ENCODE results near the gene SPEM1.

SPEM1 gene

GRCh38 chr17:7419819-7420610 is at the start of gene SPEM1:
Gene SPEM1, plus strand, starts transcription at chr17:7420324. Its CDS starts 61 bp downstream, at chr17:7420385.
- DNase-seq (ENCODE audit: low read depth in 2 of 2) = no peak

- DNase-seq (ENCODE audit: low read depth in 2 of 2) = no peak
These were observed 49.3 kb upstream of the SPEM1 start for GRCh38 chr17:7370853-7371252.

- DNase-seq (ENCODE audit: low read depth in 2 of 2) = no peak
These were observed 45.8 kb upstream of the SPEM1 start for GRCh38 chr17:7374353-7374752.

GRCh38 chr17:7379134-7379533 is 41.0 kb upstream of the SPEM1 start:
- DNase-seq (ENCODE audit: low read depth in 2 of 2) = no peak

GRCh38 chr17:7380321-7380720 is 39.8 kb upstream of the SPEM1 start:
- no peak for DNase-seq (ENCODE audit: low read depth in 2 of 2)

- DNase-seq (ENCODE audit: low read depth in 2 of 2) = no peak
These were observed 39.1 kb upstream of the SPEM1 start, which contains the start of gene TNK1 for GRCh38 chr17:7380855-7381683. Gene TNK1, plus strand, starts transcription at chr17:7381089. Its CDS starts 1,838 bp downstream, at chr17:7382927.

- DNase-seq (ENCODE audit: low read depth in 2 of 2) = no peak
These were observed 37.2 kb upstream of the SPEM1 start for GRCh38 chr17:7382901-7383300.

- no peak for DNase-seq (ENCODE audit: low read depth in 2 of 2)
These were observed 36.8 kb upstream of the SPEM1 start for GRCh38 chr17:7383371-7383741.

- DNase-seq (ENCODE audit: low read depth in 2 of 2) = peak; percentile 63 to 70
These were observed 36.2 kb upstream of the SPEM1 start for GRCh38 chr17:7383742-7384488.

GRCh38 chr17:7384489-7385081 is 35.5 kb upstream of the SPEM1 start:
- DNase-seq (ENCODE audit: low read depth in 2 of 2) = no peak

GRCh38 chr17:7388856-7389255 is 31.3 kb upstream of the SPEM1 start:
- DNase-seq (ENCODE audit: low read depth in 2 of 2) = no peak

- no peak for DNase-seq (ENCODE audit: low read depth in 2 of 2)
These were observed 29.9 kb upstream of the SPEM1 start for GRCh38 chr17:7389924-7390910.

GRCh38 chr17:7391307-7391706 is 28.8 kb upstream of the SPEM1 start:
- DNase-seq (ENCODE audit: low read depth in 2 of 2) = no peak

GRCh38 chr17:7392696-7393612 is 27.2 kb upstream of the SPEM1 start:
- DNase-seq (ENCODE audit: low read depth in 2 of 2) = no peak

GRCh38 chr17:7393613-7394451 is 26.3 kb upstream of the SPEM1 start:
- DNase-seq (ENCODE audit: low read depth in 2 of 2) = peak; percentile 32 to 35

GRCh38 chr17:7394452-7395191 is 25.5 kb upstream of the SPEM1 start, which contains the start of gene PLSCR3:
Gene PLSCR3, minus strand, starts transcription at chr17:7394525. Its CDS starts 415 bp downstream, at chr17:7394110.
- peak; percentile 78 to 83 for DNase-seq (ENCODE audit: low read depth in 2 of 2)

GRCh38 chr17:7396147-7396546 is 24.0 kb upstream of the SPEM1 start:
- no peak for DNase-seq (ENCODE audit: low read depth in 2 of 2)

GRCh38 chr17:7398612-7399011 is 21.5 kb upstream of the SPEM1 start:
- DNase-seq (ENCODE audit: low read depth in 2 of 2) = no peak
